HG02759 (cell line): ENCODE data around the gene F8.
"Not testable (repeated sequence)": the region's sequence is repeated elsewhere in the genome, so short reads cannot be mapped to it uniquely, and the experiment has no call there.

Experiments
- ATAC-seq: cut with Tn5 transposase; IDR thresholded peaks from one replicate; pipeline ENCODE4 v1.9.1; 2021; ENCODE audit warnings: mild to moderate bottlenecking, moderate library complexity; ENCODE audit not compliant: unreplicated experiment

Gene F8

GRCh38 chrX:154818916-154819770 lies 203.4 kb downstream of the F8 start:
- ATAC-seq: no peak

- ATAC-seq: not testable (repeated sequence)
Observed at GRCh38 chrX:154817048-154817618, 205.4 kb downstream of the F8 start.

DNA sequence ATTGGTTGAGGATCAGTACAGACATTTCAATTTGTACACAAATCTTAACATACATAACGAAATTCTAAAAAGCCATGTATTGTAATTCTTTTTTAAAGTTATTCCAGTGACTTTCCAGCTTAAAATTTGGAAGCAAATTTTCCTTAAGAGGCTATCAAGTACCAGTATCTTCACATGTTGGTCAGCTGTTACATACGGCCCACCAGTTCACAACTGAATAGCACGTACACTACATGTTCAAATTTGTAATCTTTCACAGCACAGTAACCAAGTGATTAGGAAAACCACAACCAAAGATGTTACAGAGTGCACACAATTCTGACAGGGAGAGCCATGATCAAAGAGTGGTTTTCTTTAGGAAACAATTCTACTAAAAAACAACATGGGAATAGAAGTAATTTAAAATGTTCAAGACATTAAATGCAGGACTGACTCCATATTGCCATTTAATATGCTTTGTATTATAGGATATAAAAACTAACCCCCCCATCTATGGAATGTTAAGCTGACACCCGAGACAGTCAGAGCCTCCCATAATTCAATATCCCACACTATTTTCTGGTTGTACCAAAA lies 206.1 kb downstream of the F8 start:
- not testable (repeated sequence) for ATAC-seq

DNA sequence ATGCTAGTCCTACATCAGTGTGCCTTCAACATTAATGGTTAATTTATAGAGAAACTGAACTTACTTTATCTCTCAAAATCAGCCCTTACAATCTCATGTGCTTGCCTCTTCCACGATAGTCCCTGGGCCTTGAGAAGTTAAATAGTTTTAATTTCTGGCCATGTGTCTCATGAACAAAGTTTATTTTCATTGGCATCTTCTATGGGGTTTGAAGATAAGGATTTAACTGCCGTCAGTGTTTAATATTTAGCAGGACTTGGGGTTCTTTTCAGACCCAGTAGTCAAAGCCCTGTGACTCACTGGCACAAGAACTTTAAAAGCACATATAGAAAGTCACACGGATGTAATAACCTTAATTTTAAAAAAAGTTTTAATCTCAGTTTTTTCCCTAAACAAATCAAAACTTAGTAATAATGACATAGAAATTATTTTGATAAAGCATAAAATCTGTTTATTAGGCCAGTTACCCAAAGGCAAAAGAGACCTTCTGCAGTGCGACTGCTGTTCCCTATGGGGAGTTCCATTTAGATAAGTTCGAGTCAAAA lies 207.2 kb downstream of the F8 start:
- no peak for ATAC-seq

DNA sequence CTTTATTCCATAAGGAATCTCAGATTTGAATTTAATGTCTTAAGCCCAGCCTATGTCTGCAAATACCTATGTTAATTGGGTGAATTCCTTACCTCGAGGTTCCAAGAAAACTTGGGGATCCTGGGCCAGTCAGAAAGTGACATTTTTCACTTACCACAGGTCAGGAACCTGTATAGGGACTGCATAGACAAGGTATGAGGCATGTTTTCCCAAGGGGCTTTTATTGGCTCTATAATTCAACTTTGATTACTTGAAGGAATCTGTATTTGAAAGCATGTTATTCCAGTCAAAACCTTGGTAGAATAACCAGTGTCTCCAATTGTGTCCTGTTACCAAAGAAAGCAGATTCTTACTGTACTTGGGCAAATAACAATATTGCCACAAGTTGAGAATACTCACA lies 208.7 kb downstream of the F8 start:
- ATAC-seq: no peak

DNA sequence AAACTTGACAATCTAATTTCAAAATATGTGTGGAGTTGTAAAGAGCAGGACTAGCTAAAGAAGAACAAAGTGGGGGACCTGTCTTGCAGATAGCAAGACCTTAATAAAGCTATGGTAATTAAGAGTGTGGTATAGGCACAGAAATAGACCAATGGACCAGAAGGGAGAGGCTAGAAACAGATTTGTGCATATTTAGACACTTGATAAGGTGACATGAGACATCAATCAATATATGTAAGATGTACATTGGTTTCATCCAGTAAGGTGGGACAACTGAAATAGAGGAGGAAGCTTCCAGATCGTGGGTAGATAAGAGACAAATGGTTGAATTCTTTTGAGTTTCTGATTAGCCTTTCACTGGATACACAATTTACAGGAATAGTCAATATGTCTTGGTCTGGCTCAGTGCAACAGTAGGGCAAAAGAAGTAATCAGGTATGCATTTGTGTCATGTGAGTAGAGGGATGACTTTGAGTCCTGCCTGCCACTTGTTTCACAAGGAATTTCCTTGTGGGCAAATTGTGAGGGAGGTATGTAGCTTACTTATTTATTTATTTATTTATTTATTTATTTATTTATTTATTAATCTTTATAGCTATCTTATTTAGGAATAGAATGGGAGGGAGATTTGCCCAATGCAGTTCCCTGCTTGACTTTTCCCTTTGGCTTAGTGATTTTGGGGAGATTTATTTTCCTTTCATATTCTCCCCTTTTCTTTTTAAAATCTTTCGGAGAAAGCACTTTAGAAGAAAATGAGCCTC lies 210.0 kb downstream of the F8 start:
- ATAC-seq: no peak

DNA sequence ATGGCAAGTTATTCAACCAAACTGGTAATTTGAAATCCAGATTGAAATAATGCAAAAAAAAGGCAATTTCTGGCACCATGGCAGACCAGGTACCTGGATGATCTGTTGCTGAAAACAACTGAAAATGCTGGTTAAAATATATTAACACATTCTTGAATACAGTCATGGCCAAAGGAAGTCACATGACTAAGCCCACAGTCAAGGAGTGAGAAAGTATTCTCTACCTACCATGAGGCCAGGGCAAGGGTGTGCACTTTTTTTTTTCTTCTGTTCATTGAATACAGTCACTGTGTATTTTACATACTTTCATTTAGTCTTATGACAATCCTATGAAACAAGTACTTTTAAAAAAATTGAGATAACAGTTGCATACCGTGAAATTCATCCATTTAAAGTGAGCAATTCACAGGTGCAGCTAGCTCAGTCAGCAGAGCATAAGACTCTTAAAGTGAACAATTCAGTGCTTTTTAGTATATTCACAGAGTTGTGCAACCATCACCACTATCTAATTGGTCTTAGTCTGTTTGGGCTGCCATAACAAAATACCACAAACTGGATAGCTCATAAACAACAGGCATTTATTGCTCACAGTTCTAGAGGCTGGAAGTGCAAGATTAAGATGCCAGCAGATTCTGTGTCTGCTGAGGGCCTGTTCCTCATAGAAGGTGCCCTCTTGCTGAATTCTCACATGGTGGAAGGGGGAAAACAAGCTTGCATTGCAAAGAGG lies 212.4 kb downstream of the F8 start:
- no peak for ATAC-seq

DNA sequence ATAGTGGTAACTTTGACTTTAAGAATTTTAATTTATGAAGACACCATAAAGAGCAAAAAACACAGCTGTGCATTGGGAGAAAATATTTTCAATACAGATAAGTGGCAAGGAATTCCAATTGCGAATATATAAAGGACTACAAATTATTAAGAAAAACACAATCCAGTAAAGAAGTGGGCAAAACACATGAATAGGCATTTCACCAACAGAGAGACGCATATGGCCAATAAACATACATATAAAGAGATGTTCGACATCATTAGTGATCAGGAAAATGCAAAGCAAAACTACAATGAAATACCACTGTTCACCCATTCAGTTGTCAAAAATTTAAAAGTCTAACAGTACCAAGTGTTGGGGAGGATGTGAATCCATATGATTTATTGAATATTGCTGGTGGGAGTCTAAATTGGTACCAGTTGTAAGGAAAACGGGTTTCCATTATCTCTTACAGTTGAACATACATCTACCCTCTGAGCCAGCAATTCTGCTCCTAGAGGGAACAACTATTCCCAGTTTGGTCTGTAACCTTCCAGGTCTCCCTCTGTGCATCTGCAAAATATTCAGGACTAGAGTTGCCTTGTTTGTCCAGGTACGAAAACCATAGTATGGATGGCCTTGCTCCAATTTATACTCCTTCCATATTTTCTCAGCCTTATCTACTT lies 215.6 kb downstream of the F8 start:
- no peak for ATAC-seq

DNA sequence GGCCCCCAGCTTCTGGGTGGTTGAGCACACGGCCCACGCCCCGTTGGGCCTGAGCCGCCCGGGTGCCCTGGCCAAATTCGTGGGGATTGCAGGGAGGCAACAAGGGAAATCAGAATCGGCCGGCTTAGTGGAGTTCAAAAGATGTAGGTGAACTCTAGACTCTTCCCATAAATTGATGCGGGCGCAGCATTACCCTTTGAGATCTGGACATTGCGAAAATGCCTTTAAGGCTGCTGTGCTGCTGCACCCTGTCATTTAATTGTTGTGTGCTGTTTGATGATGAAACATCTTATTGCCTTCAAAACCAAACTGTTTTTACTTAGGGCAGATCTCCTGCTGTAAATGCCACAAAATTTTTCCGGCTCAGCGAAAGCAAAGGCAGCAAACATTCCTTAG lies 216.8 kb downstream of the F8 start:
- no peak for ATAC-seq

DNA sequence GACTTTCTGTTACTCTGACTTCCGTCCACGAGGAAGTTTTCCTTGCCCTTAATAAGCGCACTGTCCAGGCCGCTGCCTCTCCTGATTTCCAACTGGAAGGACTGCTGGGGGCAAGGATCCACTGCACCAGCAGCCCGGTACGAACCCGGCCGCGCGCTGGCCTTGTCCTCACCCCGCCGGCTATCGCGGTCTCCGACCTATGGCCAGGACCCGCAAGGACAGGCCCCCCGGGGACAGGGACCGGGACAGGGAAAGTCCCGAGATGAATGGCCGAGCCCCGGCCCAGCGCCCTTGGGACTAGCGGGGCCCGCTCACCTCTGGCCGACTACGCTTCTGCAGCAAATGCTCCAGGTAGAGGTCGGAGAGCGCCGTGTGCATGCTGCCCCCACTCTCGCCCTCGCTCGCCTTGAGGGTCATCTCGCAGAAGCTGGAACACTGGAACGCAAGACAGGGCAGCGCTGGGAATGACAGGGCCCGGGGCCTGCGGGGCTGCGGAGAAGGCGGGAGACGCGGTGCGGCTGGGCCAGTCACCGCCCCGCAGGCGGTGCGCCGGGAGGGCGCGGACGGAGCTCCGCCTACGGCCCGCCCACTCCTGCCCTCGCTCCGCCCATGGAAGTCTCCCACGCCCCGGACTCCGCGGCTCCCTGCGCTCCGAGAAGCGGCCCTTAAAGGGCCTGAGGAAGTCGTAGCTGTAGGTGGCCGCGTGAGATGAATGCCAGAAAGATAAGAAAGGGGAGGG lies 217.4 kb downstream of the F8 start, which contains the start of gene MPP1:
Gene MPP1 (minus strand): TSS at position 529 of the 739 bp plus-strand sequence. CDS start 112 bp downstream, at position 417.
- peak; percentile 93 for ATAC-seq

DNA sequence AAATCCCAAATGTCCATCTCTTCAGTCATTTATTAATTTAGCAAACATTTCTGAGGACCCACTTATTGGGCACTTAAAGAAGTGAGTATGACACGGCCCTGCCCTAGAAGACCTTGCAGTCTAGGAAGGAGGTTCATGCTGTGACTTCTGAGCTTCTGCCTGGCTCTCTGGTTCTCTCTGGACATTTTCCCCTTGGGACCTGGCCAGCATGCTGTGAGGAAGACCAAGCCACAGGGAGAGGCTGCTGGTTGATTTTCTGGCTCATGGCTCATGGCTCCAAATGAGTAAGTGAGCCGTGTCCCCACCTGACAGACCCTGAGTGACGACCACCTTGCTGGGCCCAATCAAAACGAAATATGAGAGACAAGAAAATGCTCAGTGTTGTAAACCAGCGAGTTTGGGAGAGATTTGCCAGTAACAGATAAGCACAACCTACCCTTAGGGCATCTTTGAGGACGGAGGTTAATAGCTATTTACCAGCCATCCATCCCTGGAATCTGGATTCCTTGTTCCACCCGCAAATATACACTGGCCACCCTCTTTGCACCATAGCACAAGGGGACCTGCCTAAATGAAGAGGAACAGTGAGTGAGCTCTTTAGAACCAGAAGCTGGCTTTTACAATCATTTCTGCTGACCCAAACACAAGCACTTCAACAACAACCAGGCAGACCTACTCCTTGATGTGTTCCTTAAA lies 218.1 kb downstream of the F8 start:
- no peak for ATAC-seq

GRCh38 chrX:154802947-154803346 lies 219.6 kb downstream of the F8 start:
- no peak for ATAC-seq

DNA sequence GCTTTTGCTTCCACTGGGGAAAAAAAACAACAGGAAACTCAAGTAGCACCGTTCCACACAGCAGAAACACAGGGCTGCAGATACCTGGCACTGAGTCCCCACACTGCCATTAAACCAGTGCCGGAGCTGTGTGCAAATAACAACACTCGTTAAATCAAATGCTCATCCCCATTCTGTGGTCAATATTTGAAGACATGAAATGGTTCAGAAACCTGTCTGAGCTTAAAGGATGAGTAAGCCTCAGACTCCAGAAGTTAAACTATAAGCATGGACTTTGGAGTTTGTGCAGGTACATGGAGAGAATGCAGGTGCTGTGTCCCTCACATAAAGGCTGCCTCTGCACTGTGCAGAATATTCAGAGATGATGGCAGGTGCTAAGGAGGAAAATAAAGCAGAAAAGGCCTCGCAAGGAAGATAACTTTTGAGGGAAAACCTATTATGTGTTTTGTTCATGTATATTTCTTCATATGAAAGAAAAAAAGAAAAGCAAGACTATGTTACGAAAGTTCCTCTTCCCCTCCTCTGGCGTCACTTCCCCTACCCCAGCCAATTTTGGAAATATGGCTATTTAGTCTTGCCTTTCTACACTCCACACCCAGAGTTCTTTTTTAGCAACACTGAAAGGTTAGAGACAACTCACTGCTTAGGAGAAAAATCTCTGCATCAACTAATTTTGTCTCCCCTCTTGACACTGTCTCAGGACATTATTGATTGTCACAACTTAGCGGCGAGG lies 221.9 kb downstream of the F8 start:
- ATAC-seq: no peak

GRCh38 chrX:154799556-154800348 lies 222.8 kb downstream of the F8 start:
- no peak for ATAC-seq

- ATAC-seq: no peak
Observed at GRCh38 chrX:154797006-154797405, 225.5 kb downstream of the F8 start.

DNA sequence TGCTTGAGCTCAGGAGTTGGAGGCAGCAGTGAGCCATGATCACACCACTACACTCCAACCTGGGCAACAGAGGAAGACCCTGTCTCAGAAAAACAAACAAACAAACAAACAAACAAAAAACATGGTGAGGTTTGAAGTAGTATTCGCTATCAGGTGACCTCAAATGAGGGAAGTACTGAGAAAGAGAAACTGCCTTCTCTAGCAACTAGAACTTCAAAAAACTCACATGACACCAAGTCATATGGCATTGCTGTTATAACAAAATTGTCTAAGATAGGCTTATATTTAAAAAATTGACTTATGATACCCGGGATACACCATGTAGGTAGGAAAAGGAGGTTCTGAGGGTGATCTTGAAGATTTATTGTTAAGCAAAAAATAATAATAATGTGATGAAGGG lies 227.5 kb downstream of the F8 start:
- ATAC-seq: no peak
